Measurements from ENCODE around the gene MTUS2.
"Not testable (repeated sequence)": the region's sequence is repeated elsewhere in the genome, so short reads cannot be mapped to it uniquely, and the experiment has no call there.

Gene MTUS2

DNA sequence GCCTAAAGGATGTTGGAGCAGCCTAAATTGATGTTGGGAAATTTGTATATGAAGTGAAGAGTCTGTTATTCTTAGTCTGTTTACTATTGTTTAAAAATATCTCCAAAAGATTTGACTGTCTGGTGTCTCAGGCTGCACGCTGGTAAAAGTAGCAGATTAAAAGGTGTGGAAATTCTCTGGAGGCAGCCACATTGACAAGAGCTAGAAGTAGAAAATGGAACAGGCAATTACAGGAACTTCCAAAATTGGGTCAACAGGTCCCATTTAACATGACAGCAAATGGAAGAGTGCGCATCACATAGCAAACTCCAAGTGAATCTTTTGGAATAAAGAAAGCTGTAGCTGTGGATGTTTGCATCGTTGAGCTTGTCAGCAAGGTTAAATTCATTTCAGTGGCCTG is 138.3 kb downstream of the MTUS2 start:
- no peak for DNase-seq (ENCODE audit: low spot score)

DNA sequence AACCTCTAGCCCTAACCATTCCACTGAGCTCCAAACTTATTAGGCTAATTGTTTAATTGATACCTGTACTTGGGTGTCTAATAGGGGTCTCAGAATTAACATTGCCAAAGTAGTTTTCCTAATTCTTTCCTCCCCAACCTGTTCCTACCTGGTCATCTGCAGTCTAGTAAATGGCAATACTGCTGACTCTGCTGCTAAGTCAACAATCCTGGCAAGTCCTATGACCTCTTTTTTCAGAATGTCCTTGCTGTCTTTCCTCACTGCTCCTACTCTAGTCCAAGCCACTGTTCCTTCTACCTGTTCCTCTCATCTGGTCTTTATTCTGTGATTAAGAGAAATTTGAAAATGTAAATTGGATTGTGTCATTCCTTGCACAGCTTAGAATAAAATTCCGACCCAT is 143.9 kb downstream of the MTUS2 start:
- DNase-seq (ENCODE audit: low spot score): no peak

GRCh38 chr13:28964803-28965202 is 144.7 kb downstream of the MTUS2 start:
- no peak for DNase-seq (ENCODE audit: low spot score)

DNA sequence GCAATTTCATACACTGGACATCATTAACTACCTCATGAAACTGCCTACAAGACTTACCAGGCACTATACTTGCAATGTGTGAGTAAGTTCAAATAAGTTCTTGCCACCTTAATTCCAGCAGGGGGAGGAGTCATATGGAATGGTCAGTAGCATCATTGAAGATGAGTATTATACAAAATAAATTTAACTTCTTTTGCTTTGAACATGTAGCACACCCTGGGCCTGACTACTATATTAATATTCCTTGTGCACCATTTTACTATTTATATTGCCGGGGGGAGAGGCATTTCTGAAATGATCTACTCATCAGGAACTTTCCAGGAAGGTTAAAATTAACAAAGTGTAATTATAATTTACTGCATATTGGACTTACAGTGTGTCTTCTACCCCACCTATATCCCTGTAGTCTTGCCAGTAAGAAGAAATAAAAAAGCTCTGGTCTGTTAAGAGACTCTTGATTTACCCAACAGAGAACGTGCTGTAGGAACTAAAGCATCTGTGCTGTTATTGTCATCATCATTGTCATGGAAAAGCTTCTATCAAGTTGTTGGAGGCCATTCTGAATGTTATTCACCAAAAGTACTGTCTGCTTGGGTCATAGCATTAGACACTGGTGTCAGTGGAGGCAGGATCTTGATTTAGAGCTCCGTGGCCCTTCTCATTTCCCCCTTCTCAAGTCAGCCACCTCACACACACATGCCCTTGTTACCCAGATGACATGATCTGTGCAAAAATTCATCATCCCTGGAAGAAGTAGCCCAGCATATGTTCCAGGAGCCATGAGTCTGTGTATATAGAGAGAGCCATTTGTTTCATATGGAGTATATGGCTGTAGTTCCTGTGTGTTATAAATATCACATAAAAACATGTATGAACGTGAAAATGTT is 147.1 kb downstream of the MTUS2 start:
- no peak for DNase-seq (ENCODE audit: low spot score)

DNA sequence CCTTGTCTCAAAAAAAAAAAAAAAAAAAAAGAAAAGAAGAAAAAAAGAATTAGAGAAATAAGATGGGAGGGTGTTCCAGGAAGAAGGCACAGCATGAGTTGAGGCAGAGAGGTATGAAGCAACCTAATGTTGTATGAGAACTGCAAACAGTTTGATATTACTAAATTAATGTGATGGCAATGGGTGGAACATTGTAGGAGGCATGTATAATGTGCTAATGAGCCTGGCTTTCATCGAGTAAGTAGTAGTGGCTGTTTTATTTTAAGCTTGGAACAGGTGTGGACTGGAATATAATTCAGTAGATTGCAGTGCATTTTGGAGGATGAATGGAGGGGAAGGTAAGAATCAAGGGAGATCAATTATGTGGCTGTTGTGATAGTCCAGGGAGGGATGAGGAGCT is 156.1 kb downstream of the MTUS2 start:
- DNase-seq (ENCODE audit: low spot score): no peak

- DNase-seq (ENCODE audit: low spot score): no peak
Observed at GRCh38 chr13:28976636-28977035, 156.5 kb downstream of the MTUS2 start.

DNA sequence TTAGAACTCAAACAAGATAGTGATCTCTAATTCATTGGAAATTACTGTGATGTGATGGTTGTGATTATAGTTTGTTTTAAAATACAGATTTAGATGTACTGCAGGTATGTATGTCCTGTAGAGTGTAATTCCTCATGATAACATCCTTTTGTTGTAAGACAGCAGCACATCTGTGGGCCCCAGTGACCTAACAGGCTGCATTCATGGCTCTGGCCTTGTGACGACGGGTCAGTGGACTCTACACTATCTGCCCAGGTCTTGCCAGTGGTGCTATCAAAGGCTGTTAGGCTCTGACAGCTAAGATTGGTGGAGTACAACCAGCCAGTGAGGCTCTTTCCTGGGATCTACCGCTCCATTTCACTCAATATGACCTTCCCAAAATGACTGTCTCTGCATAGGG is 158.4 kb downstream of the MTUS2 start:
- DNase-seq (ENCODE audit: low spot score): no peak

DNA sequence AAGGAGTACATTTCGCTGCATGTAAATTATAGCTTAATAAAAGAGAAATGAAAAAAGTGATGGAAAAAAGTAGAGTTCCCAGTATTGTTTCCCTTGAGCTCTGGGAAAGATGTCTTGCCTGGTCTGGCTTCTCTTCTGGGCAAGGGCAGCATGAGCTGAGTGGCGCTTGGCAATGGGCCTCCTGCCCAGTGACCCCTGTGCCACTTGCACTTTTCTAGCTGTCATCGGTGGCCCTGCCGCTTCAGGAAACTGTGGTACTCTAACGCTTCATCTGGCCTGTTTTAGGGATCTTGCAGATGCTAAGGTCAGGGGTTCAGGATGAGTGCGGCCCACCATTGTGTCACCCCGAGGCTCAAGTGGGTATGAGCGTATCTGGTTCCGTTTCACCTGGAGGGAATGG is 161.4 kb downstream of the MTUS2 start:
- no peak for DNase-seq (ENCODE audit: low spot score)

GRCh38 chr13:28983641-28984040 is 163.5 kb downstream of the MTUS2 start:
- DNase-seq (ENCODE audit: low spot score): no peak

DNA sequence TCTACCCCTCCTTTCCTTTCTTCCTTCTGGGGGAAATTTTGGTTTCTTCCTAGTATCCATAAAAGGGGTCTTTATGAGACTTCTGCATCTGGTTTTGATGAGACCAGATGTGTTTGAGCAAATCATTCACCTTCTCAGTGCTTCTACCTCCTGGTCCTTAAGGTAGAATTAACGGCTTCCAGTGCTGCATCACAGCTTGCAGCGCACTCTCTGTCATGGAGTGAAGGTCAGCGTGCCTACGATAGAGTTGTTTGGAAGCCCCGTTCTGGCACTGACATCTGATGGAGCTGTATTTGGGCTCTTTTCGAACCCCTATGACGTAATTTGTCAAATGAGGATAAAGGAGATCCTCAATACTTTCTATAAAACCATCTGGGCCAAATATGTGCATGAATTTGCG is 164.2 kb downstream of the MTUS2 start:
- no peak for DNase-seq (ENCODE audit: low spot score)

- DNase-seq (ENCODE audit: low spot score): no peak
Observed at GRCh38 chr13:28984825-28985224, 164.7 kb downstream of the MTUS2 start.

- DNase-seq (ENCODE audit: low spot score): not testable (repeated sequence)
Observed at GRCh38 chr13:28990378-28990777, 170.2 kb downstream of the MTUS2 start.

DNA sequence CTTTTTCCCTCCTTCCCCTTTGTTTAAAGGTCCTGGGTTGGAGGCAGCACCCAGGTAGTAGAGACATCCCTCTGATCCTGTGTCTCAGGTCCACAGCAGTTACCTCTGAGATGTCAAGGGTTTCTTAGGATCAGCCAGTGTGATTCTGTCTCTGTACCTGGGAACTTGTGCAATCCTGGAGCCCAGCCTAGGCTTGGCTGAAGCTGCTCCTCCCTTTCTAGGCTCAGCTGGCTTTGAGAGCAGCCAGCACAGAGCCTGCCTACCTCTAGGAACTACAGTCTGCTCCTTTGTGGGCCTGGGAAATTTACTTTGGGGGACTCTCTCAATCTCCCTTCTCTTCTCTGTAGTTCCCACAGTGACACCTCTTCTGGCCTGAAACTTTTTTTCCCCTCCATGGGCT is 171.6 kb downstream of the MTUS2 start:
- DNase-seq (ENCODE audit: low spot score): no peak

DNA sequence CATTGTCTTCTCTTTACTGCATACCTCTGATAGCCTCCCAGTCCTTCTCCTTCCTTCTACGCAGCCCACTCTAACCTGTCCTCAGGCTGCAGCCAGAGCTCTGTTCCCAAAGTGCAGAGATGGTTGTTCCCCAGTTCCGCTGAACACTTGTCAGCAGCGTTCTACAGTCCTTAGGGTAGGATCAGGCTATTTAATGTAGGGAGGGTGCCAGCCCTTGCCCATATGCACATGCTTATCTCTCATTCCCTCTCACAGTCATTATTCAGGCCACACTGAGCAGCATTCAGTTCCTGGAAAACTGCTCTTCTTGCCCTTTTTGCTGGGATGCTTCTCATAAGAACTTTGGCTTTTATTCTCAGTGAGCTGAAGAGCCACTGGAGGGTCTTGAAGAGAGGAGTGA is 180.7 kb downstream of the MTUS2 start:
- DNase-seq (ENCODE audit: low spot score): no peak

DNA sequence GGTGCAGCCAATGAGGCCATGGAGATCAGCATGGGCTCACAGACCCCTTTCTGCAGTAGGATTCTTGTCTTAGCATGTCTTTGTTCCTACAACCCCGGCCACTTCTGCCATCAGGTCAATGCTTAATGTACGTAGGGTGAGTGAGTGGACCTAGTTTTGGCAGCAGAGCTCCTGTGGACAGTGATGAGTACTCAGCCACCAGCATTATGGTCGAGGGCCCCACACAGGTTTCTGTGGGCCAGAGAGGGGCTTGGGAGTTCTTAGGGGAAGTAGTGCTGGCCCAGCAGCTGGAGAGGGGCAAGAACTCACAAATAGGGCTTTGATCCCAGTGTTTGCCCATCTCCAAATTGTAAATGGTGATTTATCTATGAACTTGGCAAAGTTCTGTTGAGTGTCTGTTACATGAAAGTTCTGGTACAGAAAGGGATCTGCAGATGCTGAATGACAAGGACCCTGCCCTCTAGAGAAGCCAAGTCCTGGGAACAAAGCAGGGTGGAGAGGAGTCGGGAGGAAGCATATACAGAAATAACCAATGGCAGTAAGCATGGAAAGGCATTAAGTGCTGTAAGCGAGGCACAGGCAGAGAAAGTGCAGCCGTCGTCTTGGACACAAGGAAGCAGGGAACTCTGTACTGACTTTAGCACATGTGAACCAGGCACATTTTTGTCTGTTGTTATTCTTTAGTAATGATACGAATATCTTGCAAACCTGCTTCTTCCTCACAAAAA is 185.1 kb downstream of the MTUS2 start:
- no peak for DNase-seq (ENCODE audit: low spot score)

DNA sequence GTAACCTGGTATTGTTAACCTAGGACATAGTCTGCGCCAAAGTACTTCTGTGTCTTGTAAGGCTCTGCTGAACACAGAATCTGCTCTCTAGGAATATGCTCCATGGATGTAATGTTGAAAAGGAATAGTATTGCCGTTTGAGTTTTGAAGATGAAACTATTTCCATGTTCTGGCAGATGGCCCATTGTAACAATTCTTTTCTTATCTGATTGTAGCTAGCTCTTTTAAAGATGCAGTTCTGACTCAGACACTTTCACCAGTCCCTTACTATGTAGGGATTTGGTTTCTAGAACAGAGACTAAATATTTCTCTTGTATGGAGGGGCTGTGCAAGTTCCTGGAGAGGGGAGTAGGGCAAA is 185.6 kb downstream of the MTUS2 start:
- no peak for DNase-seq (ENCODE audit: low spot score)

DNA sequence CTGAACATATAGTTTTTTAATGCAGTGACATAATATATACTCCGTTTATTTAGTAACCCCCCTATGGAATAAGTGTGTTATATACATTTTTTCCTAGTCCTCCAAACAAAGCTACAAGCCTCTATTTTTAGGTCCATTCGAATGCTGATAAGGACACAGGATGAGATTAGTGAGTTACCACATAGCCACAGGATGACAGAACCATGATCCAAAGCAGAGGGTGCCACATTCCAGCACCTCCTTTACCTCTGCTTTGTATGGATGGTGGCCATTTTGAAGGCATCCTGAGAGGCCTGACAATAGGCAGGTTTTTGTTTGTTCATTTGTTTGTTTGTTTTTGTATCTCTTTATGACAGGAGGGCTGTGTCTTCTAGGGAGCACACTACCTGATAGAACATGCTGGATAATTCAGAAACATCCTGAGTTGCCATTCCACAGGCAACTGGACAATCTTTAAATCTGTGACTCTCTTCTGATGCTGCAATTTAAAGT is 186.3 kb downstream of the MTUS2 start:
- no peak for DNase-seq (ENCODE audit: low spot score)

DNA sequence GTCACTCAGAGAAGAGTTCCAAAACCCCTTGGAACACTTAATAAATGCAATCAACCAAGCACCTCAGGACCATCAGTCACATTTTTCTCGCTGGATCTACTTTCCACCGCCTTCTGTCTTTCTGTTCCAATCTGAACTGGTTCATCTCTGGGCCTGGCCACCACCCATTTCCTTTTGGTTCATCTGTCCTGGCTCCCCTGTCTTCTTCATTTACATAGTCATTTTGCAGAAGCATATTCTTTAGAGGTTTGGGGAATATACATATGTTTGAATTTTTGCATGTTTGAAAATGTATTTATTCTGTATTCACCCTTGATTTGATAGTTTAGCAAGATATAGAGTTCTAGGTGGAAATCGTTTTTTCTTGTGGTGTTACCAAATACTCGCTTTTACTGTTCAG is 188.2 kb downstream of the MTUS2 start:
- DNase-seq (ENCODE audit: low spot score): no peak

DNA sequence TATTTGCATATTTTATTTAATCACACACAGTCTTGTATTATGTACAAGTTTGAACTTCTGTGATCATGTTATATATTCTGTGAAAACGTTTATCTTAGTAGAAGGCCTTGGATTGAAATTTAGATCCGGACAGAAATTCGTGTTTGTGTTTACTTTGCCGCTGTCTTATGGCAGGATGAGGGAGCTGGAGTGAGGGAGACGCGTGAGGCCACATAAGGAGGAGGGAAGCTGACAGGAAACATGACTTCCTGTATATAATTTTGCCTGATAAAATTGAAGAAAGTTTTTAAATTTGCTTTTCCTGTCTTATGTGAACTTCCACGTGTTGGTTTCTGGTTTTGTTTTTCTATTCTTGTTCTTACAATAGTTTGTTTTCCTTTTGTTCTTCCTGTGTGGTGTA is 200.2 kb downstream of the MTUS2 start:
- no peak for DNase-seq (ENCODE audit: low spot score)

DNA sequence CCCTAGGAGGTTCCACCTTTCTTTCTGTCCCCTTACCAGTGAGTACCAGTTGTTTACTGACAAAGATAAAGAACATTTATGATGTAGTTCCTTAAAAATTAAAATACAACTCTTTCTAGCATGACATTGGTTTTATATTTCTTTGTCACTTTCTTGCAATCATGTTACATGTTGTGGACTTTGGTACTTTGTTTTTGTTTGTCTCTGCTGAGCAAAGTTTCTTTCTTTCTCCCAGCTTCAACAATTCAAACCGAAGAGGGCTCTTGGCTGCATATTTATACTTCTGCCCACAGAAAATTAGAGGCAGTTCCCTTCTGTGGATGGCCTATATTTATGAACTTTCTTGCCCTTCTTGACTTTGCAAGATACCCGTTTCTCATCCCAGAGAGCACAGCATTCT is 201.2 kb downstream of the MTUS2 start:
- no peak for DNase-seq (ENCODE audit: low spot score)

DNA sequence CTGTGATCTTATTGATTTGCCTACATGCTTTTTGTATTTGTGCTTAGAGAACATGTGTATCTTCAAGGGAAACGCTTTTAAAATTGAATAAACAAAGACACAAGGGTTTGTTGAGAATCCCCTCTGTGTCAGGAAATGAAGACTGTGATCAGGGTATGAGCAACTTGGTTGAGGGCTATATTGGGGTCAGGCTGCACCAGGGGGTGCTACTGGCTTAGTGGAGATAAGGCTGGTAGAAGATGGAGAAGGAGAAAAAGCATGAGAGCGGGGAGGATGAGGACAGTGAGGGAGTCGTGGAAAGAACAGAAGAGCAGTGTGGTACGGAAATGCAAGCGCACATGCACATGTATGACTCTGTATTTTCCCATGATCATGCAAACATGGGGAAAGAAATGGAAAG is 201.6 kb downstream of the MTUS2 start:
- DNase-seq (ENCODE audit: low spot score): no peak

- DNase-seq (ENCODE audit: low spot score): no peak
Observed at GRCh38 chr13:29022410-29022809, 202.3 kb downstream of the MTUS2 start.

GRCh38 chr13:29022968-29023367 is 202.8 kb downstream of the MTUS2 start:
- DNase-seq (ENCODE audit: low spot score): no peak

- no peak for DNase-seq (ENCODE audit: low spot score)
Observed at GRCh38 chr13:29024783-29025182, 204.6 kb downstream of the MTUS2 start.
